Activated effector memory CD4-positive, alpha-beta T cell treated with Interleukin-2 at 50 U/mL for 16 hours (primary cell): Measurements from ENCODE around the gene TMEM178B.
A peak's percentile ranks its signal among the peaks of the same experiment; 100 is the strongest.
"Not testable (repeated sequence)": the region's sequence is repeated elsewhere in the genome, so short reads cannot be mapped to it uniquely, and the experiment has no call there.

ENCODE experiments used
- DNase-seq: peaks from one replicate; pipeline ENCODE4 v3.0.0-alpha.2; 2020

The TMEM178B gene

GRCh38 chr7:141074162-141074991 lies 513 bp downstream of the TMEM178B start:
- DNase-seq = peak; percentile 2

- no peak for DNase-seq
These were observed 1.1 kb downstream of the TMEM178B start for GRCh38 chr7:141074997-141075396.

- DNase-seq = no peak
These were observed 2.5 kb downstream of the TMEM178B start for GRCh38 chr7:141076377-141076776.

GRCh38 chr7:141079219-141079618 lies 5.4 kb downstream of the TMEM178B start:
- DNase-seq = no peak

- not testable (repeated sequence) for DNase-seq
These were observed 15.6 kb downstream of the TMEM178B start for GRCh38 chr7:141089490-141089889.

GRCh38 chr7:141094336-141095070 lies 20.6 kb downstream of the TMEM178B start:
- no peak for DNase-seq

GRCh38 chr7:141097430-141097829 lies 23.6 kb downstream of the TMEM178B start:
- DNase-seq = no peak

GRCh38 chr7:141102436-141102835 lies 28.6 kb downstream of the TMEM178B start:
- no peak for DNase-seq

GRCh38 chr7:141103847-141104429 lies 30.1 kb downstream of the TMEM178B start:
- DNase-seq = no peak

- no peak for DNase-seq
These were observed 39.3 kb downstream of the TMEM178B start for GRCh38 chr7:141113131-141113530.

GRCh38 chr7:141114029-141114664 lies 40.3 kb downstream of the TMEM178B start:
- no peak for DNase-seq

GRCh38 chr7:141115965-141116364 lies 42.1 kb downstream of the TMEM178B start:
- no peak for DNase-seq

GRCh38 chr7:141116661-141117060 lies 42.8 kb downstream of the TMEM178B start:
- DNase-seq = not testable (repeated sequence)

GRCh38 chr7:141118767-141119166 lies 44.9 kb downstream of the TMEM178B start:
- DNase-seq = no peak

GRCh38 chr7:141119187-141119586 lies 45.3 kb downstream of the TMEM178B start:
- DNase-seq = no peak

- DNase-seq = no peak
These were observed 48.9 kb downstream of the TMEM178B start for GRCh38 chr7:141122736-141123135.

- no peak for DNase-seq
These were observed 49.7 kb downstream of the TMEM178B start for GRCh38 chr7:141123522-141123921.

GRCh38 chr7:141126107-141126506 lies 52.2 kb downstream of the TMEM178B start:
- DNase-seq = no peak

GRCh38 chr7:141128506-141128905 lies 54.6 kb downstream of the TMEM178B start:
- no peak for DNase-seq

- DNase-seq = no peak
These were observed 55.1 kb downstream of the TMEM178B start for GRCh38 chr7:141128931-141129330.

- DNase-seq = no peak
These were observed 58.8 kb downstream of the TMEM178B start for GRCh38 chr7:141132671-141133070.

- DNase-seq = no peak
These were observed 59.8 kb downstream of the TMEM178B start for GRCh38 chr7:141133646-141134045.

GRCh38 chr7:141142058-141142457 lies 68.2 kb downstream of the TMEM178B start:
- no peak for DNase-seq
